Muscle of arm (tissue), 14 donors: Measurements from ENCODE around the gene BCKDK. TPM values are rescaled to one million over a fixed set of nuclear protein-coding genes. Genes with fewer than 3 reads are reported as not detected.

Source experiments
- DNase-seq: peaks from one replicate; pipeline ENCODE4 v3.0.0-alpha.2; 2013
- long read RNA-seq, 11 donors: transcript quantifications; one replicate each; lab custom pipeline, GENCODE V29; 2026
- polyA plus RNA-seq, 12 donors: library from polyadenylated mRNA; unstranded; fragments of 120-200 nt; gene quantifications; one replicate each; pipeline ENCODE4 v1.2.1, GENCODE V29; 2013; ENCODE audit not compliant: insufficient read length in 12 of 12

BCKDK gene
- polyA plus RNA-seq, result 10 to 100 TPM in 11 of 12 donors, not detected in 1; 19.1 to 30.0 (median 24.8) TPM
- long read RNA-seq, donor 1, transcript BCKDK-203 (11 exons, 1,997 nt), result minor isoform, 5 of 19 reads
- long read RNA-seq, donor 1, transcript BCKDK-201 (12 exons, 2,128 nt), result major isoform, 11 of 19 reads
- long read RNA-seq, donor 1, partial matches to known transcripts, result 0 of 19 reads
- long read RNA-seq, donor 1, other reads (novel, unspliced or antisense), result 0 of 19 reads
- long read RNA-seq, donor 2, transcript BCKDK-201 (12 exons, 2,128 nt), result major isoform, 11 of 16 reads
- long read RNA-seq, donor 2, partial matches to known transcripts, result 5 of 16 reads
- long read RNA-seq, donor 2, other reads (novel, unspliced or antisense), result 0 of 16 reads
- long read RNA-seq, donor 3, partial matches to known transcripts, result 0 of 6 reads
- long read RNA-seq, donor 3, other reads (novel, unspliced or antisense), result 0 of 6 reads
- long read RNA-seq, donor 4, partial matches to known transcripts, result 0 of 6 reads
- long read RNA-seq, donor 4, other reads (novel, unspliced or antisense), result 0 of 6 reads
- long read RNA-seq, donor 5, transcript BCKDK-203 (11 exons, 1,997 nt), result minor isoform, 8 of 21 reads
- long read RNA-seq, donor 5, transcript BCKDK-201 (12 exons, 2,128 nt), result major isoform, 11 of 21 reads
- long read RNA-seq, donor 5, partial matches to known transcripts, result 0 of 21 reads
- long read RNA-seq, donor 5, other reads (novel, unspliced or antisense), result 0 of 21 reads
- long read RNA-seq, donor 6, transcript BCKDK-201 (12 exons, 2,128 nt), result major isoform, 7 of 9 reads
- long read RNA-seq, donor 6, partial matches to known transcripts, result 0 of 9 reads
- long read RNA-seq, donor 6, other reads (novel, unspliced or antisense), result 0 of 9 reads
- long read RNA-seq, donor 7, partial matches to known transcripts, result 0 of 4 reads
- long read RNA-seq, donor 7, other reads (novel, unspliced or antisense), result 0 of 4 reads
- long read RNA-seq, donor 8, transcript BCKDK-201 (12 exons, 2,128 nt), result major isoform, 15 of 19 reads
- long read RNA-seq, donor 8, partial matches to known transcripts, result 0 of 19 reads
- long read RNA-seq, donor 8, other reads (novel, unspliced or antisense), result 0 of 19 reads
- long read RNA-seq, donor 9, partial matches to known transcripts, result 0 of 7 reads
- long read RNA-seq, donor 9, other reads (novel, unspliced or antisense), result 0 of 7 reads
- long read RNA-seq, donor 10, transcript BCKDK-201 (12 exons, 2,128 nt), result major isoform, 9 of 15 reads
- long read RNA-seq, donor 10, partial matches to known transcripts, result 5 of 15 reads
- long read RNA-seq, donor 10, other reads (novel, unspliced or antisense), result 0 of 15 reads
- long read RNA-seq, donor 11, transcript BCKDK-203 (11 exons, 1,997 nt), result minor isoform, 5 of 14 reads
- long read RNA-seq, donor 11, transcript BCKDK-201 (12 exons, 2,128 nt), result major isoform, 9 of 14 reads
- long read RNA-seq, donor 11, partial matches to known transcripts, result 0 of 14 reads
- long read RNA-seq, donor 11, other reads (novel, unspliced or antisense), result 0 of 14 reads

GRCh38 chr16:31108035-31108793 is at the start of gene BCKDK:
Gene BCKDK (plus strand): TSS chr16:31108386. CDS start chr16:31109224, 838 bp downstream.
- peak; percentile 74 for DNase-seq

- DNase-seq, result no peak
Observed at GRCh38 chr16:31061126-31061812, 46.9 kb upstream of the BCKDK start.

- DNase-seq, result no peak
Observed at GRCh38 chr16:31061813-31062440, 46.3 kb upstream of the BCKDK start.

- DNase-seq, result no peak
Observed at GRCh38 chr16:31063495-31063842, 44.7 kb upstream of the BCKDK start.

GRCh38 chr16:31063843-31064611 is 44.2 kb upstream of the BCKDK start:
- DNase-seq, result no peak

GRCh38 chr16:31064882-31065461 is 43.2 kb upstream of the BCKDK start:
- peak; percentile 93 for DNase-seq

GRCh38 chr16:31067342-31067741 is 40.8 kb upstream of the BCKDK start:
- no peak for DNase-seq

GRCh38 chr16:31071861-31072260 is 36.3 kb upstream of the BCKDK start:
- peak; percentile 70 for DNase-seq

- no peak for DNase-seq
Observed at GRCh38 chr16:31072540-31073141, 35.5 kb upstream of the BCKDK start.

GRCh38 chr16:31073142-31073969 is 34.8 kb upstream of the BCKDK start:
- peak; percentile 95 for DNase-seq

- DNase-seq, result peak; percentile 99
Observed at GRCh38 chr16:31073970-31074813, 34.0 kb upstream of the BCKDK start, which contains the start of the genes ZNF646 and ZNF668. Gene ZNF646 (plus strand): TSS chr16:31074422. CDS start chr16:31076325, 1,903 bp downstream. Gene ZNF668 (minus strand): TSS chr16:31074240. CDS start chr16:31064459, 9,781 bp downstream.

- DNase-seq, result no peak
Observed at GRCh38 chr16:31074814-31075183, 33.4 kb upstream of the BCKDK start.

GRCh38 chr16:31076319-31076718 is 31.9 kb upstream of the BCKDK start:
- no peak for DNase-seq

GRCh38 chr16:31077024-31077423 is 31.2 kb upstream of the BCKDK start:
- DNase-seq, result no peak

- no peak for DNase-seq
Observed at GRCh38 chr16:31077592-31078396, 30.4 kb upstream of the BCKDK start.
